HG02763 (cell line): ENCODE data around the gene ARHGEF6.

Experiments used
- ATAC-seq: cut with Tn5 transposase; IDR thresholded peaks from one replicate; pipeline ENCODE4 v1.9.1; 2021; ENCODE audit warnings: mild to moderate bottlenecking, moderate library complexity; ENCODE audit not compliant: unreplicated experiment

The ARHGEF6 gene

DNA sequence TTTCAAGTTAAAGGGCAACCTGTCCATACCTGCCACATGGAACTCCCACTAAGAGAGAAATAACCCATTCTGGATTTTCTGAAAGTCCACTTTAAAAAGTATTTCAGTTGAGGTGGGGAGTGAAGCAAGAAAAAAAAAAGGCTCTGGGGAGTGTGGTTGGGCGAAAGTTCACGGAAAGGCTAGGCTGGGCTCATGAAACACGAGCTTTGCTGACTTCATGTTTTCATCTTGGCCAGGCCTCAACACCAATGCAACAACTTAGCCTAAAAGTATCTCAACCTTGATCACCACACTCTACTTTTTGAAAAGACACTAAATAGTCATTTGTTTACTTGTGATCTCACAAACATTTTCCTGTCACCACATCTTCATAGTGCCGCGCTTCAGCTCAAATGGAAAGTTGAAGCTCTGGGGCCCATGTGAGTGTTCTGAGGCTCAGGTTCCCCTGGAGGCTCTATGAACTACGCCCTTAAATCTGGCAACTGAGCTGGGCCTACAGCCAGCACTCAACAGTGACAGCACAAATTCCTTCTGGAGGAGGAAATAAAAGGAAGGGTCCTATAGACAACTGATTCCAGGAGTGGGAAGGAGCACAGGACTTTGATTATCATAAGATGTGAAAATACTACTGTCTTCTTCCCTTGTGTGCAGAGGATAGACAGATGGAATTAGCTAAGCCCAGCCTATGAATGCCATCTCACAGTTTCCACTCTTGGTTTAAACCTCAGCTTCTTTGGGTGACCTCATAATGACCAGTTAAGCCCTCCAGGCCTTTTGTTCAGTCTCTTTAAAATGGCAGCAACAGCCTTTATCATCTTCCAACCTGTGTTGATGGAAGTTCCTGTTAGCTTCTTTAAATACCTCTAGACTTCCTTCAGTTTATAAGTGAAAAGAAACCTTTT is 127.7 kb downstream of the ARHGEF6 start:
- ATAC-seq: no peak

DNA sequence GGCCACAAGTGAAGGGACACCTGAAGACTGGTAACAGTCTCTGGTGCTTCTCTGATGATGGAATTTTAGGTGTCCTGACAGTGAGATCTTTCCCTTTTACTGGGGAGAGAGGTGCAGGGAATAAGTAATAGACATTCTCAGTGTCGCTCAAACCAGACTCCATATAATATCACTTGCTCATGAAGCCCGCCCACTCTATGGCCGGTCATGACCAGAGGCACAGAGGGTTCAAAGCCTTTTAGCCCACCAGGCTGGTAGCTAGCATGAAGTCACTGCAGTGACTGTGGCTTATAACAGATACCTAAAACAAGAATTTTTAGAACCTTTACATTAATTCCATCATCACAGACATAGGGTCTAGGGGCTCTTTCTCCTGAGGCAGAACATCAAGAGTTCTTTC is 129.9 kb downstream of the ARHGEF6 start:
- no peak for ATAC-seq

DNA sequence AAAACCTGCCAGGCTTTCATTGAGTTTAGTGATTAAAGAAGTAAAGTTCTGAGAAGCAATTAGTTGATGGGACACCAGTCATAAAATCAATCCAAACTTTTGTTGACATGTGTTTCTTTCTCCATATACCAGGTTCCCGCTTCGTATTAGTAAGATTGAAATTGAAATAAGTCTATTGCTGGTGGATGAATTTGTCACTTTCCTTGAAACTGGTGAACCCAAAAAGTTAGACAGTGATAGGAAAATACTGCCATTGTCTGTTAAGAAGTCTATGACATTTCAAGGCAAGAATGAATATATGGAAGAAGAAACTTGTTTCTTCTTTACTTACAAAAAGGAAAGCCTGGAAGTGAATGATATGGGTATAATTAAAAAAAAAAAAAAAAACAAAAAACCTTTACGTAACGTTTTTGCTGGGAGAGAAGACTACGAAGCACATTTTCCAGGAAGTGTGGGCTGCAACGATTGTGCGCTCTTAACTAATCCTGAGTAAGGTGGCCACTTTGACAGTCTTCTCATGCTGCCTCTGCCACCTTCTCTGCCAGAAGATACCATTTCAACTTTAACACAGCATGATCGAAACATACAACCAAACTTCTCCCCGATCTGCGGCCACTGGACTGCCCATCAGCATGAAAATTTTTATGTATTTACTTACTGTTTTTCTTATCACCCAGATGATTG is 132.9 kb downstream of the ARHGEF6 start, which contains the start of gene CD40LG:
Gene CD40LG (plus strand): TSS at position 482 of the 684 bp plus-strand sequence. CDS start 91 bp downstream, at position 573.
- ATAC-seq: no peak

DNA sequence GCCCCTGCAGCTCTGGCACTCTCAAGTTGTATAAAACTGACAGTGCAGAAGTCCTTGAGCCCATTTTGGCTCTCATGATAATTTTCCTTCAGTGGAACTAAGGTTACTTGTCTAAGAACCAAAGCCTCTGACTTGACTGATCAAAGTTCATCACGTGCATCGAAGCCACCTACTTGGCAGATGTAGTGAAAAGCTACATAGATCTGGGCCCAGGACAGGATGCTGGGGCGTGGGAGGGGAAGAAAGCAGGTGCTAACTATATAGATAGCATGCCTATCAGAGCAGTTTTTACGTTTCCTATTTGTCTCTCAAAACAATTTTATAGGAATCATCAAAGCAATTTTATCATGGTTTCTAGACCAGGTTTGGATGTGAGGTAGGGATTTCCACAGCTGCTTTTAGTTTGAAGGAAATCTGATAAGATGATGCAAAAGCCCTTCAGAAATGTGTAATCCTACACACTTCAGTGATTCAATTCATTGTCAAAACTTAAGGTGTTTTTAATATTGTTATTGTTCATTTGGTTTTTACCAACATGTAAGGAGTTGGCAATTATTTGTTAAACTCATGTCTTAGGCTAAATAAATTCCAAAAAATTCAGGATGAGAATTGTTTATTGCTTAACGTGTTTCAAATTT is 134.0 kb downstream of the ARHGEF6 start:
- ATAC-seq: no peak

DNA sequence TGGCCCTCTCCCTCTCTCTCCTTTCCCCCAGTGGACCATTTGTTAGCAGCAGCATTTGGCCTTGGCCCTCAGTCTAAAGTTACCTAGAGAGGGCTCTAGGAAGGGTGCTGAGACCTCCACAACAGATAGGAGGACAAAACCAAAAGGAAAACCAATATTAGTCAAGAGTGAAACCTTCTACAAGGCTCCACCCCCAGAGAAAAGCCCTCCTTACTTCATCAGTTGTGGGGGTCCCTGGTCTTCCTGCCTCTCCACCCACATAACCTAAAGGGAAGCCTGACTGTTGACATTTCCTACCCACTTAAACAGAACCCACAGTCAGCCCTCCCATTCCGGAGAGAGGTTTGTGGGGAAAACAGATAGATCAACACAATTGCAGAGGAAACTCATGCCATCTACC is 137.5 kb downstream of the ARHGEF6 start:
- ATAC-seq: no peak

DNA sequence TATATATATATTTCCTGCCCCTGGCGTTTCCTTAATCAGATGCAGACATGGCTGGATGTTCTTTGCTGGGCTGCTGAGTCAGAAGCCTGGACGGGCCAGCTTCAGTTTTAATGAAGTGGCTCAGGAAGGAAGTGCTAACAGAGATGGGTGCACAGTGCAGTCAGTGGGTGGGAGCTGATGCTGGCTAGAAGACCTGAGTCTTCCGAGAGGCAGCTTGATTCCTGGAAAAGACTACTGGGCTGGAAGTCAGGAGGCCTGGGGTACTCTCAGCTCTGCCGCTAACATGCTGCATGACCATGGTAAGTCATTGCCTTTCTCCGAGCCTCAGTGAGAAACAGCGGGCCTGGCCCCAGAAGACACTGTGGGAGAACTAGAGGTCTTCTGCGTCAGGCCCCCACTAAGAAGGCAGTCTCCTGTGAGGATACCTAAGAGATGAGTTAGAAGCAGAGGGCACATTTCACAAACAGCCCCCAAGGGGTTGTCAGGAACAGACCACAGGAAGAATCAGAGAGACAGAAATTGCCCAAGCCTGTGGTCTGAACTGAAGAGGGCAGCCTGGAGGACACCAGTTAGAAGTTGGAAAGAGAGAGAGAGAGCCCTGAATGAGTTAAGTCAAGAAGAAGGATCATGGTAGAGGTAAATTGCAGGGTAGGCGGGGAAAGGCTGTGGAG is 141.1 kb downstream of the ARHGEF6 start:
- no peak for ATAC-seq

DNA sequence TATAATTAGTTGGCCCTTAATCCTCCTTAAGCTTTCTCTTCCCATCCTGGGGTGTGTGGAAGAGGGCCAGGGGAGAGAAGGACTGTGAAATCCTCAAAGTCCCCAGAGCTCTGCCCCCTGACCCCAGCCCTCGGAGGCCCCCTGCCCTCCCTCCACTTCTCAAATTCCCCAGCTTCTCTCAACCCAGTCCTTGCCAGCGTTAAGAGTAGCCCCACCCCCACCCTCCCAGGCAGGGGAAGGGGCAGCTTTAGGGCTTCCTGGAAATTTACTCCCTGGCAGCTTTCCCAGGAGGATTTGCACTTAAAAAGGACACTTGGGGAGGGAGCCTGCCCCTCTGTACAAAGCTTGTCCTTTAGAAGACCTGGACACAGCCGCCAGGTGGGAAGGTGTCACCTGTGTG is 144.6 kb downstream of the ARHGEF6 start:
- ATAC-seq: no peak

DNA sequence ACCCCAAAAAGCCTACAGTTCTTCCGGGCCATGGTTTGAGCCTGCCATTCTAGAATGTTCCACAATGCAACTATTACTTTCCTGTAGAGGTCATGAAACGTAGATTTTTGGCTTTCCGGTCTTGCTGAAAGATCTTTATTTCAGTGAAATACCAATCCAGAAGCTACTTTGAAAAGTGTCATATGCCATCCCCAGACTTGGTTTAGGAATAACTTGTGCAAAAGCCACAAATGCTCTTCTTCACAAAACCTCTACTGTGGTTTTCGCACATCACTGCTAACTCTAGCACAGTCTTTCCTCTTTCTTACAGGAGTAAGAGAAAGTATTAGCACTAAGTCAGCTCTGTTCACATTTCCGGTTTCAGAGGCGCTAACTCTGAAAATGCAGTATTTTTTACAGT is 145.5 kb downstream of the ARHGEF6 start:
- ATAC-seq: peak; percentile 66

DNA sequence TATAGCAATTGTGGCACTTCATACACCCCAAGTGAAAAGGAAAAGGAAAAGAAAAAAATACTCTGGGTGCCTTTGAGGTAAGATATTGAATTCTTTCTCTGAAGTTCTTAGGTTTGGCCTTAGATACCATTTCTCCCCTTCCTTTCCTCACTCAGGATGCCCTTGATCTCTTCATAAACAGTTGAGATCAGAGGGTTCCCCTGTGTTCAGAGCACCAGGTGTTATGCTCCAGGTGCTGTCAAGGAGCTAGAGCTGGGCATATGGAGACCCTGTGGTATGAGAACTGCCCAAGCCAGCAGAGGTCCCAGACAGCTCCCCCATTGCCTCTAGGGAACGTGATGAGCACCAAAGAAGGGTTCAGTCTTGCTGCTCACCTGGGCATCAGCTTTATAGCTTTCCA is 149.9 kb downstream of the ARHGEF6 start:
- ATAC-seq: no peak

DNA sequence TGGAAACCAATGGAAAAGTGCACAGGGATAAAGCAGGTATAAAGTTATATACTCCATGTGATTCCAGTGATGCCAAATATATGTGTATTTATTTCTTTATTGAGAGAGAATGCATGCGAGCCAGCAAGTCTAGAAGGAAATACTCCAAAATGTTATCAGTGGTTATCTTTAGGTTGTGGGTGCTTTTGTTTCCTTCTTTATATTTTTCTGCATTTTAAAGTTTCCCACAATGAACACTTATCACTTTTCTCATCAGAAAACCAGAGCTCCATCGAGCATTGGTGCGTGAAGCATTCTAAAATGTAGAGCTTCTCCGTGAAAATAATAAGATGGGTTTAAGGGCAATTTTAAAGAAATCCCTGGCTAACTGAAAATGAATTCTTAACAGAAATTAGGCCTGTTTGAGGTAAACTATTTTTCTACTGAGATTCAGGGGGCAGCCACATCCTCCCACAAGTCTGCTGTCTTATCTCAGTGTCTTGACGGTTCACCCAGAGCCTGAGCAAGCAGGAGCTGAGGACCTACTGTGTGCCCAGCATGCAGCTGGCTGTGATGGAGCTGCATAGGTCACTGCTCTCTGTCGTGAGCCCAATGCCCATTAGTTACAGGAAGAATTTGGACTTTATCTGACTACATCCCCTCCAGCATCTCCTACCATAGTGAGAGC is 151.5 kb downstream of the ARHGEF6 start:
- no peak for ATAC-seq

DNA sequence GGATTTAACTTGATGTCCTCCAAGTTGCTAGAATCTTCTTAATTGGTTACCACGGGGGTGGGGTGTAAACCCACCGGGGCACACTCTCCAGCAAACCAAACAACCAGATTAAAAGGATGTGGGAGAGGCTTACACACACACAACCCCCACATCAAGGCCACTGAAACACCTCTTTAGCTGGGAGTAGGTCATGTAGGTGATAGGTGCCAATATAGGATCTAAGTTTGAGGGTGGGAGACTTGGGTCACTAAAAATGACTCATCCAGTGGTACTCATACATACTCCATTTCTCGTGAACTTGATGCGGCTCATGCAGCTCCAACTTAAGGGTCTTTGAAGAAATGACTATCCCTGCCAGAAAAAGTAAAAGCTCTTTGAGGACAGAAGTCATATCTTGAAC is 153.3 kb downstream of the ARHGEF6 start:
- ATAC-seq: no peak

DNA sequence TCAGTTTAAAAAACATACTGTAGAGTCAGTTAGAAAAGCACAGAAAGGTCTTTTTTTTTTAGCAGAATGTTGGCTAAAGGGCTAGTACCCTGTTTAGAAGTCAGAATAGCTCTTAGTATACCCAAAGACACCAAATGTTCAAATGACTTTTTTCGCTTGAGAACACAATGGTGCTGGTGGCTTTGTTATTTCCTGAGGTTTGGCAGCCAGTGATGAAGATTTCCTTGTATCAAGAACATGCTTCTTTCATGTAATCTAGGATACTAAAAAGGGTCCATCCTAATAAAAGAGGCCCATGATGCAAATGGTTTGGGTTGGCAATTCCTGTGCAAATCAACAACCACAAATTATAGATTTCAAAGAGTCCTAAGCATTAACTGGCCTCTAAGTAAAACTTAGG is 153.8 kb downstream of the ARHGEF6 start:
- ATAC-seq: no peak

DNA sequence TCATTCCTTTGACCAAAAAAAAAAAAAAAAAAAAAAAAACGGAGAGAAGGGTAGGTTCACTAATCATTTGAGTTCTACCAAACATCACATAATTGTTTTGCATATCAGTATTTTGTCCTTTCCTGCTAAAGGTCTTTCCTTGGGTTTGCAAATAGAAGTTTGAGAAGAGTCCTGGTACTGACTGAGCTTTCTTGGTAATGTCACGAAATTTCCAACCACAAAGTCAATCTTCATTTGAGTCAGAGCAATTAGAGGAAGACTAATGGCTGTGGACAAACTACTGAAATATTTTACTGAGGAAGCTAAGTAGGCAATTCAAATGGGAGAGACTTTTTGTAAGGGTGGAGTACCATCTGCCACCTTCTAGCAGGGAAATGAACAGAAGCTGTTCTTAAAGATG is 154.5 kb downstream of the ARHGEF6 start:
- ATAC-seq: peak; percentile 72

DNA sequence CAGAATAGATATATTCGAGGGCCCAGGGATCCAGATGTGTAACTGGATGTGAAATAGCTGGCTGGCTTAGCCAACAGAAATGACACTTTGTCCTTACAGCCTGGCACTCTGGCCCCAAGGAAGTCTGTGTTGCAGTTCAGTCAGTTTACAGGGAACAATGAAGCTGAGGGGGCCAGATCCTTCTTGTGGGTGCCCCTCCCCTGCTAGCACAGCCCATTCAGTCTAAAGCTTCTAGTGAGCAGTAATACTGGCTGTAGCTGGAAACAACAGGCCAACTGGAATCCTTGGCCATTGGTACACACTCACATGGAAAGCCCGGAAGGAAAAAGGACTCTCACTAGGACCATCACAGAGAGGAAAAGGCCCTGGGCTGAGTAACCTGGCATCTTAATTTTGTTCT is 155.5 kb downstream of the ARHGEF6 start:
- ATAC-seq: no peak

DNA sequence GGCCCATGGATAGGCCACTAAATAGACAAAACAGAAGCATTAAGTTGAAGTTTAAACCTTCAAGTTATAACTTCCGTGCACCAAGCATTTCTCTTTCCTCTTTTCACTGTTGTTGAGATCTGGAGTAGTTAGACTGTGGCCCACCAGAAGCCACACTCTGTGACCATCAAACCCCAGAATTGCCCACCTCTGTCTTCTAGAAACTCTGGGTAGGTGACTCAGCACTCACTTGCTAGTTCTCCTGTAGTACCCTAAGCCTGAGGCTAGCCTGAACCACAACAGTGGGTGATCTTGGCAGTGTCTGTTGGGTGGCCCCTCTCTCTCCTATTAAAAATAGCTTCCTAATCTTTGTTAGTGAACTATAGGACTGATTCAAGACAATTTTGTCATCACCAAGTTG is 157.3 kb downstream of the ARHGEF6 start:
- ATAC-seq: no peak

DNA sequence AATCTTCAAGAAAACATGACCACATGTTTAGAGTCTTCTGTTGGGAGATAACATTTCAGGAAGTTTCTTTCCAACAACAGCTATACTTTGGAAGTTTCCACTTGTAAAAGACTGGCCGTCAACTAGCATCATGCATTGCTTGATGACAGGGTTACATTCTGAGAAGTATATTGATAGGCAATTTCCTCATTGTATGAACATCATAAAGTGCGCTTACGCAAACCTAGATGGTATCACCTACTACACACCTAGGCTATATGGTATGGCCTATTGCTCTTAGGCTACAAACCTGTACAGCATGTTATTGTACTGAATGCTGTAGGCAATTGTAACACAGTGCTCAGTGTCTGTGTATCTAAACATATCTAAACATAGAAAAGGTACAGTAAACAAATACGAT is 158.2 kb downstream of the ARHGEF6 start:
- no peak for ATAC-seq

DNA sequence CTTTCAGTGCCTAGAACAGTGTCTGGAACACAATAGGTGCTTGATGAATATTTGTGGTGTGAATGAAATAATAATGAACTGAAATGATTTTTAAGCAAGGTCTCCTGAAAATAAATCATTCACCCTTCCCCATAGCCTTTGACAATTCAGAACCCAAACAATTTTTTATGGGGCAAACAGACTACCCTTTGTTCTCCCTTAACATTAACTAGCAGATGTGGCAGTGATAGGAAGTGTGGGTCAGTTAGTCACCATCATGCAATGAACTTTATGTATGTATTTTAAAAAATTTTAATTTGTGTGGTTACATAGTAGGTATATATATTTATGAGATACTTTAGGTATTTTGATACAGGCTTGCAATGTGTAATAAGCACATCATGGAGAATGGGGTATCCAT is 160.0 kb downstream of the ARHGEF6 start:
- ATAC-seq: no peak

DNA sequence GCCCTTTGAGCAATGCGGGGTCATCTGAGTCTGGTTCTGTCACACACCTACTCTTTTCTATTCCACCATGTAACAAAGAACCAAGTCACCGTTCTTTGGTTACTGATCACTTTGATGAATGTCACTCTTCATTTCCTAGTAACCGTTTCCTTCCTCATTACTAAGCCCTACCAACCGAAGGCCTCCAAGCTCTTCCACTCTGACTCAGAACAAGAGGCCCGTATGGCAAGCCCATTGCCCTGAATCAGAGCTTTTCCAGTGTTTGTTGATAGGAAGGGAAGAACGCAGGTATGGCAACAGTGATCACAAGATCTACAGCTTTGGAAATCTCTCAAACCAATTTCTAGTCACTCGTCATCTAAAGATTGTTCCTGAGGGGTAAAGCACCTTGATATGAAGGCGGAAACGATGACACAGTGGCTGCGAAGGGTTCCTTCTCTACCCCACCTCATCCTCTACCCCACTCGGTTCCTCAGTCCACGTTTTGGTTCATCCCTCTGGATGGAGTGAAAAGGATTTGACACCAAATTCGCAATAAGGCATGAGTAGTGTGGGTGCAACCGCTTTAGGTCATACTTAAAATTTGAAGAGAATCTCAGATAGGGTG is 160.7 kb downstream of the ARHGEF6 start:
- no peak for ATAC-seq

DNA sequence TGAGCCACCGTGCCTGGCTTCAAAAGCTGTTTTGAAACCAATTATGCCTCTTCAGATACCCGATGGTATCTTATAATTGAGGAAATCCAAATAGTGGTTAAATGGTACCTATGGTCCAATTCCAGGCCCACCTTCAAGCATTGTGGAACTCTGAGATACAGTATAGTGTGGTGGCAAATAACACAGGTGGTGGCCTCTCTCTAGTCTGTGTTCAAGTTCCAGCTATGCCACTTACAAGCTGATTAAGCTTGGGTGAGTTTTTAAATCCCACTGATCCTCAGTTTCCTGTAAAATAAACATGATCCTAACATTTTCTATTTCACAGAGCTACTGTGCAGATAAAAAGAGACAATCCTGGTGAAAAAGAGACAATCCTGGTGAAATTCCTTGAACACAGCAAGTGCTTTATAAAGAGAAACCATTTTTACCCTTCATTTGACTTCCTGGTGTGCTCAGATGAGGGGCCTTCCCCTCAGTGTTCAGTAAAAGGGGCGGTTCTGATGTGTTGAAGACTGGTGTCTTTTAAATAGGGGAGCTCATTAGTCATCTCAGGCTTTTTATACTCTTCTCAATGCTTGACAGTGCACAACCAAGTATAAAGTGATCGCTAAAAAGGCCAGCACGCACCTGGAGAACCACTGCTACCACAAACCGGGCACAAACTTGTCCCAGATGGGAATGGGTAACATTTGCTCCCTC is 163.6 kb downstream of the ARHGEF6 start:
- ATAC-seq: peak; percentile 71
